GM04503 (cell line): ENCODE measurements around the gene SEZ6L2.
A peak's percentile ranks its signal among the peaks of the same experiment; 100 is the strongest.
"Not testable (repeated sequence)": the region's sequence is repeated elsewhere in the genome, so short reads cannot be mapped to it uniquely, and the experiment has no call there.

Source experiments
- DNase-seq: peaks from one replicate; pipeline ENCODE4 v3.0.0-alpha.2; 2012; ENCODE audit warnings: low read depth

Gene SEZ6L2

DNA sequence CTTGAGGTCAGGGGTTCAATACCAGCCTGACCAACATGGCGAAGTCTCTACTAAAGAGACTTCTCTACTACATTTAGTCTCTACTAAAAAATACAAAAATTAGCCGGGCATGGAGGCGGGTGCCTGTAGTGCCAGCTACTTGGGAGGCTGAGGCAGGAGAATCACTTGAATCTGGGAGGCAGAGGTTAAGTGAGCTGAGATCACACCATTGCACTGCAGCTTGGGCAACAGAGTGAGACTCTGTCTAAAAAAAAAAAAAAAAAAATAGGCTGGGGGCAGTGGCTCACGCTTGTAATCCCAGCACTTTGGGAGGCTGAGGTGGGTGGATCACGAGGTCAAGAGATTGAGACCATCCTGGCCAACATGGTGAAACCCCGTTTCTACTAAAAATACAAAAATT is 10.5 kb upstream of the SEZ6L2 start:
- DNase-seq: not testable (repeated sequence)

DNA sequence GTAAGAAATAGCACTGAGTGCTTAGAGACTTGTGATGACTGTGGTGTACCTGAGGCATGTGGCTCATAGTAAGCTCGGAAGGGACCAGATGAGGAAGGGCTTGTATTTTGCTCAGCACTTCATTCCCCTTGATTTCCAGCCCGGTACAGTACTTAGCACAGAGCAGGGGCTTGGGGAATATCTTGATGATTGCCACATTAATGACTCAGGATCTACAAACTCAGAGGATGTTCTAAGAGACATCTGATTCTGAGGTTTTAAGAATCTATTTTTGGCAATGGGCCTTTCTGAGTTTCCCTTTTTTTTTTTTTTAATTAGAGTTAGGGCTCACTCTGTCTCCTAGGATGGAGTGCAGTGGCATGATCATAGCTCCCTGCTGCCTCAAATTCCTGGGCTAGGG is 10.0 kb upstream of the SEZ6L2 start:
- DNase-seq: no peak

DNA sequence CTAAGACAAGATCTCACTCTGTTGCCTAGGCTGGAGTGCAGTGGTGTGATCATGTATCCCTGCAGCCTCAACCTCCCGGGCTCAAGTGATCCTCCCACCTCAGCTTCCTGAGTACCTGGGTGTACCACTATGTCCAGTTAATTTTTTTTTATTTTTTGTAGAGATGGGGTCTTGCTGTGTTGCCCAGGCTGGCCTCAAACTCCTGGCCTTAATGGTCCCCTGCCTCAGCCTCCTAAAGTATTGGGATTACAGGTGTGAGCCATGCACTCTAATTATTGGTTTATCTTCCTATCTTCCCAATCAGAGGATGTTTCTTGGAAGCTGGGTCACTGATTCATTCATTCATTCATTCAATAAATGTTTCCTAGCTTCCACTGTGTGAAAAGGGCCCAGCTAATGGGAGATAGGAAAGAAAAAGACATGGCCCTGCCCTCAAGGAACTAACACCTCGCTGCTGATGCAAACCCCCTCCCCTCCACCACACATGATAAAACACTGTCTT is 9.4 kb upstream of the SEZ6L2 start:
- DNase-seq: no peak

DNA sequence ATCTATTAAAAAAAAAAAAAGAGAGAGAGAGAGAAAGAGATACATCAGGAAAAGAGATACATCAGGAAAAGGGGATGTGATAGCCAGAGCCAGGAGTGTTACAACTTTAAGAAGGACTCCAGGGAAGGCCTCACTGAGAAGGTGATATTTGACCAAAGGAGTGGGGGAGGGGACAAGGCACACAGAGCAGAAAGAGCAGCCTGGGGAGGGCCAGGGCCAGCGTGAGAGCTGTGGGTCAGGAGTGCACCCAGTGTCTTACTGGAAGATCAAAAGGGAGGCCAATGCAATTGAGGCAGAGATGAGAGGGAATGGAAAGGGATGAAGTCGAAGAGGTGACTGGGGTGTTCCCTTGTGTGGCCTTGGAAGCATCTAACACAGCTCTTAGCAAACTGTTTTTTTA is 8.6 kb upstream of the SEZ6L2 start:
- no peak for DNase-seq

DNA sequence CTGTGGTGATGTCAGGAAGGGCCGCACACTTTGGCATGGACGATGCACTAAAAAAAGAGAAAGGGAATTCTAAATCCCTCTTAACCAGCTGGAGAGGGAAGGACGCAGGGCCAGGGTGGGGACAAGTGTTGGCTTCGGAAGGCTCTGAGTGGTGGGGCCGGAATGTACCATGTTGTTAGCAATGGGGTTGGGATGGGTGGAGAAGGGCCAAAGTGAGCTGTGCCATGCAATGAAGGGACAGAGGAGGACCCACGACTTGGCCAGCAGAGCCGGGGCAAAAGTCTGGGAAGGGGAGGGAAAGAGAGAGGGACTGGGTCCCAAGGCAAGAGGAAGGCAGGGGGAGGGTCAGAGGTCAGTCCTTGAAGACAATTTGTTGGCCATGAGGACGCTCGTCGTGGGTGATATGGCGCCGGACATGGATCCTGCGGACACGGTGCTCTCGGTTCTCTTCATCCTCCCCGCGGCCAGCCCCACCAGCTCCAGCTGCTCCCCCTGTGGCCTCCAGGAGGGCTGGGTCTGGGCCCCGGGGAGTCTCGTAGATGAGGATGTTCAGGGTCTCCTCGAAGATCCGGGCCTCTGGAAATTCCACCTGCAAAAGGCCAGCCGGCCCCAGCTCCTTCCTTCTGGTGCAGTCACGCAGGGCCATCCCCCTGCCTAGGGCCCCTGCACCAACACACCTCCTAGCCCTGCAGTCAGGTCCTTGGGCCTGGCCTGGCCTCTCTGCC is 7.3 kb upstream of the SEZ6L2 start:
- DNase-seq: no peak

DNA sequence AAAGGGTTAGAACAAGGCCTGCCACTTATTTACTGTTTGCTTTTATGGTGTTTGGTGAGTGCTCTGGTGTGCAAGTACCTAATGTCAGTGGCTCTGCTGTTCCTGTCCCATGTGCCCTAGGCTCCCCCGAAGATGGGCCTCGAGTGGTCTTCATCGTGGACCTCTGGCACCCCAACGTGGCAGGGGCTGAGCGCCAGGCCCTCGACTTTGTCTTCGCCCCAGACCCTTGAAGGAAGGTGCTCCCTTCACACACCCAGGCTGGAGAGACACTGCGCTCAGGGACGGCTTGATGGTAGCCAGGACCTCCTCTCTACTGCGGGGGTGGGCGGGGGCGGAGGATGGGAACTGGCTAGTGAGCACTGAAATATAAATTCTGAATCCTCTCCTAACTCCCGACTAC is 6.3 kb upstream of the SEZ6L2 start:
- no peak for DNase-seq

DNA sequence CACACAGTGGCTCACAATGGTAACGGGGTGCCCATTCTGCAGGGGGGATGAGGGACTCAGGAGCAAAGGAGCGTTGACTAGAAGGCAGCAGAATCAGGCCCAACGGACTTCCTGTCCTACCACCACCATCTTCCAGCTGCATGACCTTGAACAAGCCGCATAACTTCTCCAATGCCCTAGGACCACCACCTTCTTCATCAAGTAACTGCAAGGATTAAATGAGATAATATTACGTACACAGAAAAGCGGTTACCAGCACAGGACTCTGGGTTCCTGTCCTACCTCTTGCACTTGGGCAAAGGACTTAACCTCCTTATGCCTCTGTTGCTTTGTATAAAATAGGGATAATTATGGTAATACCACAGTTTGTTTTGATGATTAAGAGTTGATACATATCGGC is 5.6 kb upstream of the SEZ6L2 start:
- DNase-seq: no peak

DNA sequence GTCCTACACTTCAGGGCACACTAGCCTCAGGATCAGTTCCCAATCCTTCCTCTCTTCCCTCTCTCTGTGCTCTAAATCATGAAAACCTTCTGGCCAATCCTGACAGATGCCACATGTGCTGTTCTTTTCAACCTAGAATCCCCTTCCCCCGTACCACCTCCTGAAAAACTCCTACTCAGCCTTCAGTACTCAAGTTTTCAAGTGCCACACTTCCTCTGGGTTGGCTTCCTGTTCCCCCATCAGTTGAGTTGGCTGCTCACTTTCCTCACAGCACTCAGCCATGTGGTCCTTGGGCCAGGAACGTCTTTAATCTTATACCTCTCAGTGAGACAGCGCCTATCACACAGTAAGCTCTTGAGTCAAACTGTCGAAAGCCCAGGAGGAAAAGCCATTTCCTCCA is 4.2 kb upstream of the SEZ6L2 start:
- DNase-seq: no peak

DNA sequence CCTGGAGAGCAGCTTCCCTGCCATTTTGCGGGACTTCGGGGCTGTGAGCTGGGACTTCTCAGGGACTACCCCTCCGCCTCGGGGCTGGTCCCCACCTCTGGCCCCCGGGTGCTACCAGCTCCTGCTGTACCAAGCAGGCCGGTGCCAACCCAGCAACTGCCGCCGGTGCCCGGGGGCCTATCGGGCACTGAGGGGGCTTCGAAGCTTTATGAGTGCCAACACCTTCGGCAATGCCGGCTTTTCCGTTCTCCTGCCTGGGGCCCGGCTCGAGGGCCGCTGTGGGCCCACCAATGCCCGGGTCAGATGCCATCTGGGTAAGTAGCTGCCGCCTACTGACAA is 2.2 kb upstream of the SEZ6L2 start:
- DNase-seq: no peak

DNA sequence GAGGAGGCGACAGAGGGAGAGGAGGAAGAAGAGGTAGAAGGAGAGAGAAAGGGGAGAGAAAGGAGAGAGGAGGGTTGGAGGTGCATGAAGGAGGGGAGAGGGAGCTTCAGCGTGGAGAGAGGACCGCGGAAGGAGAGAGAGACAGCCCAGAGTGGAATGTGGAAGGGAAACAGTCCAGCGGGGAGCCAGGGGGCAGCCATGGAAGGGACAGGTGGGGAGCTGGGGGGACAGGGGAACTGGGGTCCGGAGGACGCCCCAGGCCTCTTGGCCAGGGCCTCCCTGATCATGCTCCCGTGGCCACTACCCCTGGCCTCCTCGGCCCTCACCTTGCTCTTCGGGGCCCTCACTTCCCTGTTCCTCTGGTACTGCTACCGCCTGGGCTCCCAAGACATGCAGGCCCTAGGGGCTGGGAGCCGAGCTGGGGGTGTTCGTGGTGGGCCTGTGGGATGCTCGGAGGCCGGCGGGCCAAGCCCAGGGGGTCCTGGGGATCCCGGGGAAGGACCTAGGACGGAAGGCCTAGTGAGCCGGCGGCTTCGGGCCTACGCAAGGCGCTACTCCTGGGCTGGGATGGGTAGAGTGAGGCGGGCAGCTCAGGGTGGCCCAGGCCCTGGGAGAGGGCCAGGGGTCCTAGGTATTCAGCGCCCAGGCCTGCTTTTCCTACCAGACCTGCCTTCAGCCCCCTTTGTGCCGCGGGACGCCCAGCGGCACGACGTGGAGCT is 1.7 kb upstream of the SEZ6L2 start:
- no peak for DNase-seq

DNA sequence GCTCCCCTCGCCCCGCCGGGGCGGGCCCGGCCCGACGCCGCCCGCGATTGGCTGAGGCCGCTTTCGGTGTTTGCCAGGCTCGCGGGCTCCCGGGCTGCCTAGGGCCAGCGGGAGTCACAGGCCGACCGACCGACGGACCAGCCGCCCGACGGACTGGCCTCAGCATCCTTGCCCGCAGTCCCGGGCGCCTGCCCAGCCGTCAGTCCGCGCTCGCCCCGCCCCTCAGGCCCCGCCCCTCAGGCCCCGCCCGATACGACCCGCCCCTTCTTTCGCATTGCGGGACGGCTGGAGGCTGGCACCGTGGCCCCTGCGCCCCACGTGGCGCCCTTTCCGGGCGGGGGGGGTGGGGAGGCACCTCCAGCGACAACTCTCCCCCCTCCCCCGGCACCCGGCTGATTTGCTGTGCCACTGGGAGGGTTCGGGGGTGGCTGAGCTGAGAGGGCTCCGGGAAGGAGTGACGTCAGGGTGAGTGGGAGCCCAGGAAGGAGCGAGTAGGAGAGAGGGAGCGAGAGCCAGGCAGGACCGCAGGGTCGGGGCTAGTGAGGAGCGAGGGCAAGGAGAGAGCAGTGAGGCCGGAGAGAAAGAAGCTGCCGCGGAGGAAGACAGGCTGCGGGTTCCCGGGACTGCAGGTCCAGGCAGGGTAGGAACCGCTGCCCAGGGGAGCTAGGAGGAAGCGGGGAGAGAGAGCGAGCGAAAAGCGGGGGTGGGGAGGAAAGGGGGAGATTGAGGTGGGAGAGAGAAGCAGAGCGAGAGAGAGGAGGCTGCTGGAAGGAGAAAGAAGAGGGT is 945 bp upstream of the SEZ6L2 start, which contains the start of gene ASPHD1:
ASPHD1 (plus strand) TSS at position 387 of the 786 bp plus-strand sequence. CDS start 484 bp downstream, outside the sequence.
- DNase-seq: peak; percentile 29

DNA sequence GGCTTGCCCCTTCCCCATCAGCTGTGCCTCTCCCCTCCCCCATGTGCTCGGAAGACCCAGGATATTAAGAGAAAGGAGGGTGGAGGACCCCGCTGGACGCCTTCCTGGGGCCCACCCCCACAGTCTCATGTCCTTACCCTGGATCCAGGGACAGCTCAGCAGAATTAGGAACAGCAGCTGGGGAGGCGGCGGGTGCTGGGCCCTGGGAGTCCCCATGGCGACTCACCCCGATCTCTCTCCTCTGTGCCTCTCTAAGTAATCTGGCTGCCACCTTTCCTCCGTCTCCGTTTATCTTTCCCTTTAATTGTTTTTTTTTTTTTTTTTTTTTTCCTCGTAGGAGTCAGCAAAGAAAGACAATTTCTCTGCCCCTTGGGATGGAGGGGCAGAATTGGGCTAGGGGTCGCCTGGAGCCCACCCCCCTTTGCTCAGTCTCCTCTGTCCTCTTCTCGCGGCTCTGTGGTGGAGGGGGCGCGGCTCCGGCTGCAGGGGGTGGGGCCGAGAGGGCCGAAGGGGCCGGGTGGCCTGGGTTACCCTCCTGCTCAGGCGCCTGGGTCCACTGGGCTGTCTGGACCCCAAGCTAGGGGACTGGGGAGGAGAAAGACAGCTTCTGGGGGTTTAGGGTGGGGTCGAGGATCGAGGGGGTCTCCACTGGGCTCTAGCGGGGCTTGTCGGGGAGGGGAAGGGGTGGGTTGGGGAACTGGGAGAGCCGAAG is 390 bp downstream of the SEZ6L2 start:
- no peak for DNase-seq

DNA sequence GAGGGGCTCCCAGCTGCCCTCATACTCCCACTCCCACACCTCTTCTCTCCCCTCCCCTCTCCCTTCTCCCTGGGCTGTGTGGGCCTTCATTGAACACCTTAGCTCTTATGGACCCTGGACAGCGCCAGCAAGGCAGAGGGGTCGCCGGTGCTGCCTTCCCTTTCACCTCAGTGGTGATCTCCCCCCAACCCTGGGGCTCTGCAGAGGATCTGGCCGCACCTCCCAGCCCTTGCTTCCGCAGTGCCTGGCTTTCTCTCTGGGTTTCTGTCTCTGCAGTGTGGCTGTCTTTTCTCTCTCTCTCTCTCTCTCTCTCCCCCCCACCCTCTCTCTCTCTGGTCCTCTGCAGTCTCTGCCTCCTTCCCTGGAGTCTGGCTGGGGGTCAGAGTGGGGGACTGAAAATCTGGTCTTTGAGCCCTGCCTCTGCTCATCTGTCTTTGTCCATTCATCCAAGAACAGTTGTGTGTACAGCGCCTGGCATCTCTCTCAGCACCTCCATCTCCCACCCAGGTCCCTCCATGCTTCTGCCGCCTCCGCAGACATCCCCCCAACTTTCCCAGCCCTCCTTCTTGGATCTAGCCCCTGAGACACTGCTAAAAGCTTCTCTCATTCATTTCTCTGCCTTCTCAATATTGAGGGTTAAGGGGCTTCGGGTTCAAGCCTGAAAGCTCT is 1.1 kb downstream of the SEZ6L2 start:
- no peak for DNase-seq

DNA sequence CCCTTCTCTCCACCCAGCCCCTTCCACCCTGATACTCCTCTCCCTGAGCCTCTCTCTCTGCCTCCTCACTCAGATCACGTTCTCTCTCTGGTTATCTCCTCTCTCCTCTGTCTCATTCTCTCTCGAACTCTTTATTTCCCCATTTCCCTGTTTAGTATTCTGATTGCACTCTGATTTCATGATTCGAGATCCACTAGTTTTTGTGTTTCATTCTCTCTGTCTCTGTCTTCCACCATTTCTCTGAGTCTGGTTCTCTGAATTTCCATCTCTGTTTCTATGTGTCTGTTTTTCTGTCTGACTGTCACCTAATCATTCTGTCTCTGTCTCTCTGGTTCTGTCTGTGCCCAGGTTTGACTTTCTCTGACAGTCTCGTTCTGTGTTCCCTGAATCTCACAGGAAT is 2.0 kb downstream of the SEZ6L2 start:
- no peak for DNase-seq

DNA sequence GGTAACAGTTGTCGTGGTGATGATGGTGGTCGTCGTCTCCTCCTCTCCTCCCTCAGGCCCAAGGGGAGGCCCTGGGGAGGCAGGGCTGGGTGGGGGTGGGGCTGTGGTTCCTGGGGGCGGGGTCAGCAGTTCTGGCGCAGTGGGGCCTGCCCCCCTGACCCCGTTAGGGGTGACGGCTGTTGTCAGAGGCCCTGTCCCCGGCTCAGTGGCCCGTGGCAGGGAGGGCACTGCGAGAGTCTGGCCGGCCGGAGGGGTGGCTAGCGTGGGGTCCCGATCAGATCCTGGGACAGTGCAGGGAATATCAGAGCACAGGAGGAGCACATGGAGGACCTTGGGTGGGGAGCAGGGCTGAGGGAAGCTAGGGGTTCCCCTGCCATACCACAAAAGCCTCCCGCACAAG is 2.5 kb downstream of the SEZ6L2 start:
- no peak for DNase-seq

DNA sequence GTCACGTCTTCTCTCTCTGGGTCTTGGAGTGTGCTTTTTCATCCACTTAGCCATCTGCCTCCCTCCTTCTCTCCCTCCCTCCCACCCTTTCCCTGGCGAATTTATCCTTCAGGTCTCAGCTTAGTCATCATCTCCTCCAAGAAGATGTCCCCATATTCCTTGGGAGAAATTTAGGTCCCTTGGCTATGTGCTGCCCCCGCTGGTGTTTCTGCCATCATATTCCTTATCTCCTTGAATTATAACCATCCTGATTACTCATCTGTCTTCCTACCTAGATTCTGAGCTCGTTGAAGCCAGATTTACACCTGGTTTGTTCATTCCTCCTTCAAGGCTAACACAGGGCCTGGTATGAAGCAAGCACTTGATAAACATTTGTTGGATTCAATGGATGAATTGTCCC is 5.0 kb downstream of the SEZ6L2 start:
- DNase-seq: no peak

DNA sequence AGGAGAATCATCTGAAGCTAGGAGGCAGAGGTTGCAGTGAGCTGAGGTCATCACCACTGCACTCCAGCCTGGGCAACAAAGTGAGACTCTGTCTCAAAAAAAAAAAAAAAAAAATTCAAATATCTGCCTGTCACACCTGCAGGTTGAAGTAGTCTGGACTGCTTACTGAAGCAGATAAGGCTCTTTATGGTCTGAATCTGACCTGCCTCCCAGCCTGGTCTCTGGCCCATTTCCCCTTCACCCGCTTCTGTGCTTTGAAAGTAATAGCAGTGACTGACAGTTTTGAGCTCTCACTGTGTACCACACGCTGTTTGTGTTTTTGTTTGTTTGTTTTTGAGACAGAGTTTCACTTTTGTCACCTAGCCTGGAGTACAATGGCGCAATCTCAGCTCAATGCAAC is 5.8 kb downstream of the SEZ6L2 start:
- DNase-seq: no peak

DNA sequence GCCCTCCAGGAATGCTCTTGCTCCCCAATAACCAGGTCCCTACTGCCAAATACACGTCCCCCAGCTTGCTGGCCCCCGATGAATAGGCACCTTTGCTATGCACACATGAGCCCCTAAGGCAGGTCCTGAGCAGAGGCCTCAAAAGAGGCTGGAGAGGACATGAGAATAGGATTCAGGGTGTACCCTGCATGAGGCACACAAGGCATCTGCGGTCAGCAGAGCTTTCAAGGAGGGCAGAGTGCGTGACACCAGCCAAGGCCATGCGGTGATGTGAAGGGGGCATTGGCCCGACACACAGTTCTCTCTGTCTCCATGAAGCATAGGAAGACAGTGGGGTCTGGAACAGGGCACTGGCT is 6.9 kb downstream of the SEZ6L2 start:
- DNase-seq: no peak

DNA sequence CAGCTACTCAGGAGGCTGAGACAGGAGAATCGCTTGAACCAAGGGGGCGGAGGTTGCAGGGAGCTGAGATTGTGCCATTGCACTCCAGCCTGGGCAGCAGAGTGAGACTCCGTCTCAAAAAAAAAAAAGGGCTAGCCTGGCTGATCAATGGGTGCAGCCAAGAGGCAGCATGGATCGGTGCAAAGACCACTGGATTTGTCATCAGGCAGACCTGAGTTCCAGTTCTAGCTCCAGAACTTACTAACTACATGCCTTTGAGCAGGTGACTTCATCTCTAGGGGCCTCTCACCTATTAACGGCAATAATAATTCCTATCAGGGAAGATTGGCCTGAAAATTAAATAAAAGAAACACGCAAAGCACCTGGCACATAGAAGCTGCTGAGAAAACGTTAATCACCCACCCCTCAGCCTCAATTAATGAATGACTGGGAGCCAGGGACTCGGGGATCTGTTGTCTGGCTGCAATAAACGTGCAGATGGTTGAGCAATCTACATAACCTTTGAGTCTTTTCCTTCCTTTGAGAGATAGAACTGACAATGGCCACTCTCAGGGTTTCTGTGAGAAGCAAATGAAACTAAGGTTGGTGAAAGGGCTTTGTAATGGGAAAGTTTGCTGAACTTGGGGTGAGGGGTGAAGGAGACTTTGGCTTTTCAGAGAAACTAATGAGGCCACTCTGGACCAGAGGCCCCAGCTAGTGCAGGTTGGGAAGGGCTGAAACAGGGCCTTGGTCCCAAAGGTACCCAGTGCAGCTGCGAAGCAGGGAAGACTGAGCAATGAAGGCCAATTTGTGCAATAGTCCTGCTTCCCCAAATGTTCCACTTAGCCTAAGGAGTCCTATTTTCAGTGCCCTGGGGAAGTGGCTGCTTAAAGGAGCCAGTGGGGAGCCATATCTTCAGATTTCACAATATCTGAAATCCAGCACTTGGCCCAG is 7.6 kb downstream of the SEZ6L2 start:
- DNase-seq: no peak

DNA sequence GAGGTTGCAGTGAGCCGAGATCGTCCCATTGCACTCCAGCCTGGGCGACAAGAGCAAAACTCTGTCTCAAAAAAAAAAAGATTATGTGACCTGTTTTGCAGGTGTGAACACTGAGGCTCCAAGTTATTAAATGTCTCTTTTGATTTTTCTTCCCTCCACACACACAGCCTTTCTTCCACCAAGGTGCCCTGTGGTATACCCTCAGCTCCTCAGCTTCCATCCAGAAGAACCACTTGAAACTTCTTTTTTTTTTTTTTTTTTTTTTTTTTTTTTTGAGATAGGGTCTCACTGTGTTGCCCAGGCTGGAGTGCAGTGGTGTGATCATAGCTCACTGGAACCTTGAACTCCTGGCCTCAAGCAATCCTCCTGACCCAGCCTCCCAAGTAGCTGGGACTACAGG is 10.0 kb downstream of the SEZ6L2 start:
- DNase-seq: not testable (repeated sequence)

DNA sequence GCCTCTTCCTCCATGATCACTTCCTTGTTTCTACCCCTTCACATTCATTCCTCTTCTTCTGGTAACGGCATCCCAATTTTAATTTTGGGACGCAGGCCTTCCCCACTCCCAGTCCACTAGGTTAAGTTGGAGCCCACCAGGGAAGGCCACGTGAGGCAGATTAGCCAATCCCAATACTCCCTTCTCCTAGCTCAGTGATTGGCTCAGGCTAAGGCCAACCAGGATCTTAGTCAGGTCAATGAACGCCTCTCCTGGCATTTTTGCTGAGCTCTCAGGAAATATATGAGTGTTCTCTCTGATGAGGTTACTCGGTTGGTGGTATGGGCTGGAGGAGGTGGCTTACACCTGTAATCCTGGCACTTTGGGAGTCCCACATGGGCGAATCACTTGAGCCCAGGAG is 15.4 kb downstream of the SEZ6L2 start:
- no peak for DNase-seq
